ENCODE measurements around the gene SH3GL1.

Gene SH3GL1

DNA sequence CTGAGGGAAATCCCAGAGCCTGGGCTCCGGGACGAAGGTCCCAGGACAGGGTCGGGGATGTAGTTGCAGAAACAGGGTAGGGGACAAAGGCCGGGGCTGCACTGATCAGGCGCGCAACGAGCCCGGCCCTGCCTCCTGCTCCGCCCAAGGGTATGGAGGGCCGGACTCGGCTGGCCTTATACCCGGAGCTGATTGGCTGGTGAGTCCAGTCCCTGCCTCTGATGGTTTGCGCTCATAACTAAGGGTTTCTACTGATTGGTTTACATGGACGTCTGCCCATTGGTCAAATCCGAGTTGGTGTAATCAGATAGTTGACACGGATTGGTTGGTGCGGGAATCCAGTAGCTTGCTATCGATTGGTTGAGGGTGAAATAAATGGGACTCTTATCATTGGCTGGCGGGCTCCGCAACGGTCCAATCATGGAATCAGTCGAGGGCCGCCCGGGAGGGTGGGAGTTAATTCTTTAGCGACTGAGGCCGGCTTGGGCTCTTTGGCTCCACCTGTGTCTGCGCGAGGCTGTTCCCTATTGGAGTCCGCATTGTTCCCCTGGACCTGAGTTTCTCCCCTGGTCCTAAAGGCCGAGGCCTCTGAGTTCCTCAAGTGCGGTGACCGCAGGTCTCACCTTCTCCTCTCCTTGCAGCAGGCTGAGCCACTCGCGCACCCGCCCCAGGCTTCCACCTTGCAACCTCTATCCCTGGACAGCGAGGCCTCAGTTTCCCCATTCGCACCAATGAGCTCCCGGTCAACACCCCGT, 57.6 kb downstream of the SH3GL1 start:
- Histone ChIP-seq H4K8ac (ENCODE audit: low read length) (peak overlapping the region; percentile 96), H3K23ac (ENCODE audit: low read length in 2 of 2) (peak overlapping the region in 1 of 2 experiments; percentile 96), H2BK120ac (ENCODE audit: low read depth, low read length) (no peak overlapping the region), H3K4ac (ENCODE audit: low read depth in 1 of 2, low read length in 2 of 2) (peak overlapping the region; percentile 7 to 79), H2AFZ (ENCODE audit: low read depth, low read length) (peak overlapping the region; percentile 100), H3K36me3 (ENCODE audit: control insufficient read depth in 1 of 2, insufficient read depth in 2 of 2, low read depth in 1 of 2, low read length in 2 of 2) (peaks cover 4 to 7% of the 10 kb centered on the region in 2 experiments), H3K4me1 (ENCODE audit: control insufficient read depth, insufficient read depth, low read depth, low read length) (peaks cover 20% of the 10 kb centered on the region), H3K4me3 (ENCODE audit: insufficient read depth in 1 of 2, low read depth in 1 of 2, low read length in 2 of 2) (peak overlapping the region; percentile 95 to 96), H2BK5ac (ENCODE audit: low read depth, low read length, poor library complexity, severe bottlenecking) (peak overlapping the region; percentile 15), H3K79me1 (replicated peaks; ENCODE audit: low read length, poor library complexity, severe bottlenecking) (peaks cover 16% of the 10 kb centered on the region), H4K91ac (ENCODE audit: low read length) (peak overlapping the region; percentile 5), H3K27me3 (ENCODE audit: control insufficient read depth in 1 of 2, insufficient read depth in 1 of 2, low read length in 2 of 2) (no peaks in the 10 kb centered on the region), H3K18ac (ENCODE audit: low read depth in 1 of 2, low read length in 2 of 2) (peak overlapping the region; percentile 31 to 96), H2BK15ac (ENCODE audit: low read depth, poor library complexity, severe bottlenecking) (peak overlapping the region; percentile 17), H3K14ac (ENCODE audit: low read length in 2 of 2) (no peak overlapping the region), H2BK12ac (ENCODE audit: low read length in 2 of 2) (peak overlapping the region in 1 of 2 experiments; percentile 92), H2AK5ac (ENCODE audit: low read length, severe bottlenecking) (no peak overlapping the region), H3K4me2 (ENCODE audit: low read length, poor library complexity, severe bottlenecking) (peak overlapping the region; percentile 91), H3K9me3 (ENCODE audit: control insufficient read depth, low read length) (no peaks in the 10 kb centered on the region), H3K9ac (ENCODE audit: low read length) (peak overlapping the region; percentile 86), H3K27ac (ENCODE audit: low read length, poor library complexity, severe bottlenecking) (peak overlapping the region; percentile 87)
- WGBS, result under 1% methylated on average over 39 of the region's 39 CpGs
- peak; percentile 100 for DNase-seq

DNA sequence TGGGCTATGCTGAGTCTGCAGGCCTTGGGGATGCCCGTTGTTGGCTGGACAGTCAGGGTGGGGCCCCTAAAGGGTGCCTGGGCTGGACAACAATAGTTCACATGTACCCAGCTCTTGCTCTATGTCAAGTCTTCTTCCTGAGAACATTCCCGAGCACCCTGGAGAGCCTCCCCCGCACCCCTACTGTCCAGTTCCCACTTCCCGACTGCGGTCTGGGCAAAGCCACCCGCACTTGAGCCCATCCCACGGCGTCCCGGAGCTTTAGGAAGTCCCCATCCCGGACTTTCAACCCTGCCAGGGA, 58.1 kb downstream of the SH3GL1 start:
- peak overlapping the region; percentile 15 for H2AK5ac ChIP-seq (ENCODE audit: low read length, severe bottlenecking)
- H2AFZ ChIP-seq (ENCODE audit: low read depth, low read length), result peak overlapping the region; percentile 78
- no peak overlapping the region for H3K14ac ChIP-seq (ENCODE audit: low read length in 2 of 2)
- H3K23ac ChIP-seq (ENCODE audit: low read length in 2 of 2), result peak overlapping the region in 1 of 2 experiments; percentile 64
- peak overlapping the region; percentile 86 for H3K9ac ChIP-seq (ENCODE audit: low read length)
- peak overlapping the region; percentile 87 for H3K27ac ChIP-seq (ENCODE audit: low read length, poor library complexity, severe bottlenecking)
- H3K36me3 ChIP-seq (ENCODE audit: control insufficient read depth in 1 of 2, insufficient read depth in 2 of 2, low read depth in 1 of 2, low read length in 2 of 2), result peaks cover 4 to 7% of the 10 kb centered on the region in 2 experiments
- peak overlapping the region; percentile 72 to 83 for H3K4ac ChIP-seq (ENCODE audit: low read depth in 1 of 2, low read length in 2 of 2)
- peaks cover 16% of the 10 kb centered on the region for H3K79me1 ChIP-seq (replicated peaks; ENCODE audit: low read length, poor library complexity, severe bottlenecking)
- peak overlapping the region; percentile 9 for H4K91ac ChIP-seq (ENCODE audit: low read length)
- H4K8ac ChIP-seq (ENCODE audit: low read length), result peak overlapping the region; percentile 96
- peak overlapping the region; percentile 17 to 85 for H3K18ac ChIP-seq (ENCODE audit: low read depth in 1 of 2, low read length in 2 of 2)
- H2BK15ac ChIP-seq (ENCODE audit: low read depth, poor library complexity, severe bottlenecking), result peak overlapping the region; percentile 17
- no peak overlapping the region for H2BK12ac ChIP-seq (ENCODE audit: low read length in 2 of 2)
- peak overlapping the region; percentile 4 for H2BK5ac ChIP-seq (ENCODE audit: low read depth, low read length, poor library complexity, severe bottlenecking)
- H3K27me3 ChIP-seq (ENCODE audit: control insufficient read depth in 1 of 2, insufficient read depth in 1 of 2, low read length in 2 of 2), result no peaks in the 10 kb centered on the region
- peak overlapping the region; percentile 57 to 80 for H3K4me3 ChIP-seq (ENCODE audit: insufficient read depth in 1 of 2, low read depth in 1 of 2, low read length in 2 of 2)
- no peak for DNase-seq
- H3K4me2 ChIP-seq (ENCODE audit: low read length, poor library complexity, severe bottlenecking), result peak overlapping the region; percentile 75
- H3K4me1 ChIP-seq (ENCODE audit: control insufficient read depth, insufficient read depth, low read depth, low read length), result peaks cover 23% of the 10 kb centered on the region
- 19% methylated on average over 10 of the region's 10 CpGs for WGBS
- H3K9me3 ChIP-seq (ENCODE audit: control insufficient read depth, low read length), result no peaks in the 10 kb centered on the region
- H2BK120ac ChIP-seq (ENCODE audit: low read depth, low read length), result no peak overlapping the region

- Histone ChIP-seq H2AK5ac (ENCODE audit: low read length, severe bottlenecking) (no peak within 1 kb of the TSS), H3K79me1 (replicated peaks; ENCODE audit: low read length, poor library complexity, severe bottlenecking) (peaks cover 6% of the 10 kb centered on the region), H3K27me3 (ENCODE audit: control insufficient read depth in 1 of 2, insufficient read depth in 1 of 2, low read length in 2 of 2) (no peaks in the 10 kb centered on the region), H3K4ac (ENCODE audit: low read depth in 1 of 2, low read length in 2 of 2) (peak within 1 kb of the TSS; percentile 29 to 54), H4K8ac (ENCODE audit: low read length) (peak within 1 kb of the TSS; percentile 91), H3K14ac (ENCODE audit: low read length in 2 of 2) (peak within 1 kb of the TSS in 1 of 2 experiments; percentile 35), H3K4me3 (ENCODE audit: insufficient read depth in 1 of 2, low read depth in 1 of 2, low read length in 2 of 2) (peak within 1 kb of the TSS; percentile 57 to 81), H3K4me2 (ENCODE audit: low read length, poor library complexity, severe bottlenecking) (peak within 1 kb of the TSS; percentile 84), H3K23ac (ENCODE audit: low read length in 2 of 2) (no peak within 1 kb of the TSS), H3K9me3 (ENCODE audit: control insufficient read depth, low read length) (no peaks in the 10 kb centered on the region), H3K9ac (ENCODE audit: low read length) (peak within 1 kb of the TSS; percentile 71), H4K91ac (ENCODE audit: low read length) (peak within 1 kb of the TSS; percentile 72), H3K36me3 (ENCODE audit: control insufficient read depth in 1 of 2, insufficient read depth in 2 of 2, low read depth in 1 of 2, low read length in 2 of 2) (peaks cover 0 to 3% of the 10 kb centered on the region in 2 experiments), H3K27ac (ENCODE audit: low read length, poor library complexity, severe bottlenecking) (peak within 1 kb of the TSS; percentile 30), H2AFZ (ENCODE audit: low read depth, low read length) (peak within 1 kb of the TSS; percentile 60), H2BK15ac (ENCODE audit: low read depth, poor library complexity, severe bottlenecking) (peak within 1 kb of the TSS; percentile 63), H2BK5ac (ENCODE audit: low read depth, low read length, poor library complexity, severe bottlenecking) (peak within 1 kb of the TSS; percentile 37), H3K18ac (ENCODE audit: low read depth in 1 of 2, low read length in 2 of 2) (peak within 1 kb of the TSS; percentile 28 to 35), H2BK120ac (ENCODE audit: low read depth, low read length) (peak within 1 kb of the TSS; percentile 62), H3K4me1 (ENCODE audit: control insufficient read depth, insufficient read depth, low read depth, low read length) (peaks cover 16% of the 10 kb centered on the region), H2BK12ac (ENCODE audit: low read length in 2 of 2) (peak within 1 kb of the TSS in 1 of 2 experiments; percentile 10)
- peak; percentile 31 for DNase-seq
- WGBS, result 57% methylated on average over 26 of the region's 27 CpGs
Observed at GRCh38 chr19:4338441-4339355, 61.6 kb downstream of the SH3GL1 start, which contains the start of gene STAP2. Gene STAP2 (minus strand): TSS chr19:4338827. CDS start chr19:4338753, 74 bp downstream.

Data from mesenchymal stem cell (in vitro differentiated cells and primary cell).